Stimulated activated CD8-positive, alpha-beta memory T cell treated with anti-CD3 and anti-CD28 coated beads, Interleukin-7, amount 100 ng/mL, for 24 hours (primary cell): ENCODE data around the gene CAMTA1.

Source experiments
- DNase-seq: peaks from one replicate; pipeline ENCODE4 v3.0.0-alpha.2; 2020; ENCODE audit warnings: low read depth

CAMTA1 gene

DNA sequence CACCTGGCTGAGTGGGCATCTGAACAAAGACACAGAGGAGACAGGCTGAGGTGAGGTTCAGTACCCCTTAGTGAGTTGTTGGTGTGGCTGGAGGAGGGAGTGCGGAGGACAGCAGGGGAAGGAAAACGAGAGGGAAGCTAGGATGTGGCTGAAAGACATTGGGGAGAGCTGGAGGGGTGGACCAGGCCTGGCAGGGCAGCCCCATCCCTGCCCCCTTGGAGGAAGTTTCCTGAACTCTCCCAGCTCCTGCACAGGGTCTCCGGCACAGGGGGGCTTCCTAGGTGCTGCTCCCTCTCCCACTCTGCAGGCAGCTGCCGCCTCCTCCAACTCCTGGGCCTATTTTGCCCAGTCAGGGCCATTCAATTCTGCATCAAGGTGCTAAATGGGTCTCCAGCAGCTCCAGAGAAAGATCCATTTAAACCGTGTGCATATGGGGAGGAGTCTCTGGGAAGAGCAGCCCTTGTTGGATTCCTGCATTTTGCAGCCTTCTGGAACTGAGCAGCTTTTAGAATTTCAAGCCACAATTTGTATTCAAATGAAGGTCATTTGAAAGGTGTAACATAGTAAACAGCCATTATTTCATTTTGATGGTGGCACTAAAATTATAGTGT, 193.9 kb downstream of the CAMTA1 start:
- DNase-seq, result no peak

DNA sequence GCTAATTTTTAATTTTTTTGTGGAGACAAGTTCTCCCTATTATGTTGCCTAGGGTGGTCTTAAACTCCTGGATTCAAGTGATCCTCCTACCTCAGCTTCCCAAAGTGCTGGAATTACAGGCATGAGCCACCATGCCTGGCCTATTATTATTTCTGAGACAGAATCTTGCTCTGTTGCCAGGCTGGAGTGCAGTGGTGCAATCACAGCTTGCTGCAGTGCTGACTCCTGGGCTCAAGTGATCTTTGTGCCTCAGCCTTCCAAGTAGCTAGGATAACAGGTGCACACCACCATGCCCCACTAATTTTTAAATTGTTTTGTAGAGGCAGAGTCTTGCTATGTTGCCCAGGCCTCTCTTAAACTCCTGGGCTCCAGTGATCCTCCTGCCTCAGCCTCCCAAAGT, 196.3 kb downstream of the CAMTA1 start:
- no peak for DNase-seq

DNA sequence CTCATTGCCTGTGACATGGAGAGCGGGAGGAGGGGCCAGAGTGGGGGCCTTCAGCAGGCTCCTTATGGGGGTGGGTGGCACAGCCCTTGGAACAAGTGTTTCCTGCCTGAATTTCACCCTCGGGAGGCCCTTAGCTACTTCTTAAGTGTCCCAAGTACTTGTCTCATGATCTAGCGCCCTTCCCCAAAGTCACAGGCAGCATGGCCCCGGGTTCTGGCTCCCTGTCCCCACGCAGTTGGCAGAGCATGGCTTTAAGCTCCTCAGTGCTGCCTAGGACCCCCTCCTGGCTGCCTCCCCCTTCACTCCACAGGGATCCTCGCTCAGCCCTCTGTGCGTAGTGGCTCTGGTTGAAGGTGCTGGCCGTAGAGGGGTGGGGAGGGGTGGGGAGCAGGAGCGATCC, 197.2 kb downstream of the CAMTA1 start:
- DNase-seq, result no peak

DNA sequence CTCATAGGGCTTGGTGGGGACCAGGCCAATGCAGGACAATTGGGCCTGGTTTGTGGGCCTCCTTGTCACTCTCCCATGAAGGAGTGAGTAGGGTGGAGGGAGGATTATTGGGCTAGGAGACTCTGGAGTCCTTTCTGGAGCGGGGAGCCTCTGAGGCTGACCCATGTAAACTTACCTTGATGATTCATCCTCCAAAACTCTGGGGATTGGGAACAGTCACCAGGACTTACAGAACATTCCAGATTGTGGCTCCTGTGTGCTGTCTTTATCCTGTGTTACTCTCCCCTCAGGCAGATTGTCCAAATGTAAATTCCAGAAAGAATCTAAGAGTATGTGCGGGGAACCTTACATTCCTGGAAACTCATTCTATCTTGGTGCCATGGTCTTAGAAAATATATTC, 197.6 kb downstream of the CAMTA1 start:
- no peak for DNase-seq

DNA sequence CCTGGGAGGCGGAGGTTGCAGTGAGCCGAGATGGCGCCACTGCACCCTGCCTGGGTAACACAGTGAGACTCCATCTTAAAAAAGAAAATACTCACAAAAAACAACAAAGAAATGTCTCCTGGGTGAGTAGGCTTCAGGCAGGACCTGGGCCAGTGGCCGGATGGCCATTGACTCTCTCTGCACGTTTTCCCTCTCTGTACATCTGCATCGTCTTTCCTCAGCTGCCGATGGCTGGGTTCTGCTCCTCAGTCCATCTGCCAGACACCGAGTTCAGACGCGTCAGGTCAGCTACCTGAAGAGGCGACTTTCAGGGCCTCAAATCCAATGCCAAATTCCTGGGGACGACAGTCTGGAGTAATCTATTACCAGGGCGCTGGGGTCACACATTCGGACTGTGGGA, 199.3 kb downstream of the CAMTA1 start:
- DNase-seq, result no peak

DNA sequence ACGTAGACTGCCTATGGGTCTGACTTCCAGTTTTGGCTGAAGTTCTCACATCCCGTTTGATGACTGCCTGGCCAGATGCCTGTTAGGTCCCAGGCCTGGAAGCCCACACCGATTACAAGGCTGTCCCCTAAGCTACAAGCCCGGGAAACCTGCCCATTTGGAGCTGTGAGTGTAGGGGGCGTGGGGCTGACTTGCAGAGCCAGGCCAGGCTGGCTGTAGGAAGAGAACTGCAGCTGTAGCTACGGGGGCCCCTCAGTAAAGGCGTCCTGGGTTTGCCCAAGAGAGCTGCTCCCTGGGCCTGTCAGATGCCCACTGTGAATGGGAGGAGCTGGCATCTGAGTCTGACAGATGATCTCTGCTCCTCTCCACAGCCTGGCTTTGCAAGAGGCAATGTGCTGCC, 199.7 kb downstream of the CAMTA1 start:
- no peak for DNase-seq

DNA sequence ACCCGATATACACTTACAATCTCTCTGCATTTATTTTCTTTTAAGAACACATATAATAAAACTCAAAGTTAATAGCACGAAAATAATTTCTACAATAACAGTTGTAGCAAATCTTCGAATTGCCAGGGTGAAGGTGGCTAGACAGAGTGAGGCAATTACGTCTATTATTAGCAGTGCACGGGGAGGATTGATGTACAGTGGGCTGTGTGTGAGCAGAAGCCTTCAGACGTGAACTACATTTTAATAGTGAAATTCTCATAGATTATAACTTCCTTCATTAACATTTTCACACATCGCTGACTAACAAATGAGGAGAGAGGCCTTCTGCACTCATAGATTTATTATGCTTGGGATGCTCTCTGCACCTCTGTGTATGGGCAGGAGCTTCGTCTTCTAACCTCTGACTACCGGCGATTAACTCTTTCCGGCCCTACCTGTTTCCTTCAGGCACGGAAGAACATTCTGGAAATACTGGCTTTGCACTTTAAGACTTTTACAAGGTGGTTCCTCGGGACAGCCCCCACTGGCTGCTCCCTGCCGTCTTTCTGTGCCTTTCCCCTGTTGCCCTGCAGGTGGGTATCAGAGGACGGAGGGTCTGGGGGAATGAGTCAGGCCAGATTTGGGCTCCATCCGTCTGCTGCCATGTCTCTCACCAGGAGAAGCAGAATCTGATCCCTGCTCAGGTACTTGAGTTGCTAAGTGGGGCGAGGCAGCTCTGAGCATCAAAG, 200.5 kb downstream of the CAMTA1 start:
- no peak for DNase-seq

DNA sequence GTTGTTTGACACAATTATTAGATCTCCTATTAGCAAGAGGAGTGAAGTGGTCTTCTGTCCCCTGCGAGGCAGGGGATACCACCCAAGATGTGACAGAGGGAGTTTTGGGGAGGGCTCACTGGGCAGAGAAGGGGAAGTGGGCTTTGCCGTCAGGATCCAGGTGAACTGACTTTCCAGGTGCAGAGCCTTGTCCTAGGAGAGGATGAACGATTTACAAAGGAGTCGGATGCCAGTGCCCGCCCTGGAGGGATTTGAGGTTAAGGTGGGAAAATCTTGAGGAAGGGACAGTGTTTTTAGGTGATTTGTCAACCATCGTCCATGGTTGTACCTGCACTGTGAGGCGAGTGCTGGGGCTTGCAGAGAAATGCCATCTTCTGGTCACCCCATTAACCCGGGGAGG, 201.0 kb downstream of the CAMTA1 start:
- no peak for DNase-seq

DNA sequence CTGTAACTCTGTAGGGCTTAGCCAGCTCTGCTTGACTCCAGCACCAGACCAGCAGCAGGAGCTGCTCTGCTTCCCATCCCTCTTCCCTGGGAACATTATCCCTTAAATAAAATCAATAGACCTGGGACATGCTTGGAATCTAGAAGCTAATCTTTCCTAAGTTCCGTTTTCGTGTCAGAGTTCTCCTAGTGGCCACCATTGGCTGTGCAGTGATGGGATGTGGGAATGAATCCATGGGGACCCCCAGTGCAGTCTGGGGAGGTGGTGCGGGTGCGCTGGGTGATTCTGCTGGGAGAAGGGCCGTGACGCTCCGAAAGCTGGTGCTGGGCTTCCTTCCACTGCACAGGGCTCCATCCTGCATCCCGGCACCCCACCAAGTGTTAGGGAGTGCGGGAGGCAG, 202.7 kb downstream of the CAMTA1 start:
- no peak for DNase-seq

DNA sequence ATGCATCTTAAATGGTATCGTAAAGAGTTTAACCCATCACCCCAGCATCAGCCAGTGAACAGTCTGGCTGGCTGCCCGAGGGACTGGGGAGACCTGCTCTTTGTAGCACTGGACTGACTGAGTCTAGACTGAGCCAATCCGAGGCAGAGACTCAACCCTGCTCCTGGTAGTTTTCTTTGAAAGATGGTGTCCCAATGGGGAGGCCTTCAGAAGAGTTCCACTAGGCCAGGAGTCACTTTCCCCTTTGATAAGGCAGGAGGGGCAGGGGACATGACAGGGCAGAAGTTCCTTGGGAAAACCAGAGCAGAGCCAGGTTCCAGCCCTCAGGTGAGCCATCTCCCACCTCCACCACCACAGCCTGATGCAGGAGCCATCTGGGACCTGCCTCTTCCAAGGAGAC, 203.5 kb downstream of the CAMTA1 start:
- no peak for DNase-seq

DNA sequence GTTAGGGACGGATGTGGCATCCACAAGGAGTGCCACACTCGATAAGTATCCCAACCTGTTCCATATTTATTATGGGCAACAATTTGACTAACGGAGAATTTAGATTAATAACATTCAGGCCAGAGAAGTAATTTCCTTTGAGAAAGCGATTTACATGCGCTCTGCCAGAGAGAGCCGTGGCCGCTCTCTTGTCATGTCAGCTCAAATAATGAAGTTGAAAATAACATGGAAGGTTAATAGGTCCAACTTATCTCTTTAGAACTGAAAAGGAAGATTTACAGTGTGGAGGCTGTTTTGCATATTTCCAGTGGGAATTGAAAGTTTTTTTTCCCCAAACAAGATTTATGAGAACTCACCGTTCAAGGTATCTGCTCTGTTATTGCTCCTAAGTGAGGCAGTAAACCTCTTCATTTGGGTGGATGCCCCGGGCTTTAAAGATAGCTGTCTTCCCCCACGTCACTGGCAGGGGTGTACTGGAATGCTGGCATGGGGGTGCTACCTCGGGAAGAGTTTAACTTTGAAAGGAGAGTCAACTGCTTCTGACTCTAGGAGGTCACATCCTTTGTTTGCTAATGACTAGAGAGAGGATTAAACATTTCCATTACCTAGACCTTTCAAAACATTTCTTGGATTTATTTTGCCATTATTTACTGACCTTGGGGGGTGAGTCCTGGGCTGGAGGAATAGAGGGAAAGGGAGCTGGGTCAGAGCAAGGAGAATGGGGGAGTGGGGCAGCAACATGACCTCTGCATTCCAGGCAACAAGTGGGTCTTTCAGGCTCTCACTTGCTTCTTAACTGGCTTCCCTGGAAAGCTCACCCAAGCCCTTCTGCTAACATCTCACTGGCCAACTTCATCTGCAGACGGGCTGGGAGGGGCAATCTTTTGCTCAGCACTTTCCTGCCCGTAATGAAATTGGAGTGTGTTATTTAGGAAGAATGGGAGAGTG, 204.2 kb downstream of the CAMTA1 start:
- DNase-seq, result no peak

DNA sequence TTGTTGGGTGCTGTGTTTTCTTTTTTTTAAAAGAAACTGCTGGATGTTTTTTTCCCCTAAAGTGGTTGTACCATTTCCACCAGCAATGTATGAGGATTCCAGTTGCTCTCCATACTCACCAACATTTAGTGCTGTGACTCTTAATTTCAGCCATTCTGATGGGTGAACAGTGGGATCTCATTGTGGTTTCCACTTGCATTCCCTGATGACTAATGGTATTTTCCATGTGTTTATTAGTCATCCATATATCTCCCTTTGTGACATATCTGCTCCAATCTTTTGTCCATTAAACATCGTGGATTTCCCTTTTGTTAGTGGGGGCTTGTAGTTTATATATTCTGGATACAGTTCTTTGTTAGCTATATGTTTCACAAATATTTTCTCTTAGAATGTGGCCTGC, 206.0 kb downstream of the CAMTA1 start:
- no peak for DNase-seq

DNA sequence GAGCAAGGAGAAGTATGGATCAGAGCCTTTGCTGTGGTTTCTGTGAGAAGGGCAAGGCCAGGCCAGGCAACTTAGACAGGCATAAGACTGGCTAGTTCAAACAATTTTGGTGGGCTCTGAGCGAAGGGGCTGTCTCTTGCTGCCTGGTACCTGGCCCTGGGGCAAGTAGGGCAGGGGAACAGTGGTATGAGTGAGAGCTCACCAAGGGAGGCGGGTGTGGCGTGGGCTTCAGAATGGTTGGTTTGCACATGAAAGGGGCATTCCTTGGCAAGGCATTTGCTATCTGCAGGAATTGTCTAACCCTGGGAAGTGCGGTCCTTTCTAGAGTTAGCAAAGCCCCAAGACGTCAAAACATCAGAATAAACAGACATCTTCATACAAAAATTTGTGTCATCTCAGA, 210.5 kb downstream of the CAMTA1 start:
- no peak for DNase-seq

DNA sequence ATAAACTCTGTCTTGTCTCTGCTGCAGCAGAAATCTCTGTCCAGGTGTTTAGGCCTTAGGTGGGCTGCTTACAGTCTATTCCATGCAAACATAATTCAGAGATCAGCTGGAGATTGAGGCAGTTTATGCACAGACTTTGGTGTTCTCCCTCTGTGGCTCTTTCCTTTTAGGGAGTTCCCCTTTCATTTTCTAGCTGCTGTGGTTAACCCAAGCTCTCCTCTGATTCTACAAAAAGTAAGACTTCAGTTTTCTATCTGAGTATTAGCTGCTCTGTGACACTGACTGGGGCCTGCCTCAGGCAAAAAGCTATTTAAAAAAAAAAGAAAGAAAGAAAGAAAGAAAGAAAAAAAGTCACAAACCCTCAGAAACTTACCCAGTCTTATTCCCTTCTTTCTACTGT, 211.1 kb downstream of the CAMTA1 start:
- DNase-seq, result no peak

DNA sequence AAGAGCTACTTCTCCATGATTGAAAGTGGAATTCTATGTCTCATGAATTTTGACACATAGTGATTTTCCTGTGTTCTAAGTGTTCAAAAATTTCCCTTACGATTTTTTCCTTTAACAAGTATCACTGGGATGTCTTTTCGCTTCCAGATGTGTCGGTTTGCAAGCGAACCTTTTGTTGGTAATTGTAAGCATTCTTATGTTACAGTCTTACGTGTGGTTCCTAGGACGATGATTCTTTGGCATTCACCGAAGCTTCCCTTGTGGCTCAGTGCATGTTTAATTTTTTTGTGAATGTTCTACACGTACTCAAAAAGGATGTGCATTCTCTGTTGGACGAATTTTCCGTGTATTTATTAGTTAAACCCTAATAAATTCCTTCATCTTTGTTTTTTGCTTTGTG, 211.6 kb downstream of the CAMTA1 start:
- no peak for DNase-seq

DNA sequence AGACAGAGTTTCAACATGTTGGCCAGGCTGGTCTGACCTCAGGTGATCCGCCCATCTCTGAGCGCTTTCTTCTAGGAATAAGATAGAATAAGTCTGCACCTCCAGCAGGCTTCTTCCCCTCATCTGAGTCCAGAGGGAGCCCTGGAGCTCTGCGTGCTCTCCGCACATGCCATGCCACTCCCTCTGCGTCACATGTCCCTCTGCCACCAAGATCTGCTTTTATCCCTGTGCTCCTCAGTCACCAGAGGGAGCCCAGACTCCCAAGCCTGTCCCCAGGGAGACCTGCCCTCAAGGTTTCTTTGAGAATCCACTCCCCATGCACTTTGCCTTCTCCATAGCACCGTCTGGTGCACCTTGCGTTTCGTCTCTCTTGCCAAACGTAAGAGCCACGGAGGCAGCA, 213.0 kb downstream of the CAMTA1 start:
- DNase-seq, result no peak

DNA sequence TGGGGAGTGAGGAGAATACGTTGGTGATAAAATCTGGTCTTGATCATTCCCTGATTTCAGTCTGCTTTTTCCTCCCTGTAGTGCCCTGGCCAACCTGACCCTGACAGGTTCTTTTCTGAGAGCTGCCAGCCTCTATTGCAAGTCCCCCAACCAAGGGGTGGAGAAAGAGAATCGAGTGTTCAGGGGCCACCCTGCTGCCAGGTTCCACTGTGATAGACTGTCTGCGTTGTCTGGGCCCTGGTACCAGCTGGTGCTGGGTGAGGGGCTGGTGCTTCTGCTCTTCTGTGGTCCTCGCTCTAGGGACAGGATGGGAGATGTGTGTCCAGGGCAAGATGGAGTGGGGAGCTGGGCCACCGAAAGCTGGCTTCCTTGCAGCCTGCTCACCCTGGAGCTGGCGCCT, 214.6 kb downstream of the CAMTA1 start:
- no peak for DNase-seq

DNA sequence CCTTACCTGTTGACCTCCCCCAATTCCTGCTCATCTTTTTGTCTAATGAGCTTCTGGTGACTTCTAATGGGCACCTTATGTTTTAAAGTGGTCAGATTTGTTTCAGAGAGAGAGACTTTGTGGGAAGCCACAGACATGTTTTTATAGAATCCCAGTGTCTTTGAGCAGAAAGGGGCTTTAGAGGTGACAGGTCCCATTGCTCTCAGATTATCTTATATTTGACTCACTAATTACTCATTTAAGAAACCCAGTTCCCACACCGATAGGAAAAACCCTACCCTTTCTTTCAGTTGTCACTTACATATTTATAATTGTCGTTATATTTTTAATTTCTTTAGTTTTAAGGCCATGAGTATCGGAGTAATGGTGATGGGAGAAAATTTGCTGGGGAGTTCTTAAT, 215.5 kb downstream of the CAMTA1 start:
- no peak for DNase-seq

DNA sequence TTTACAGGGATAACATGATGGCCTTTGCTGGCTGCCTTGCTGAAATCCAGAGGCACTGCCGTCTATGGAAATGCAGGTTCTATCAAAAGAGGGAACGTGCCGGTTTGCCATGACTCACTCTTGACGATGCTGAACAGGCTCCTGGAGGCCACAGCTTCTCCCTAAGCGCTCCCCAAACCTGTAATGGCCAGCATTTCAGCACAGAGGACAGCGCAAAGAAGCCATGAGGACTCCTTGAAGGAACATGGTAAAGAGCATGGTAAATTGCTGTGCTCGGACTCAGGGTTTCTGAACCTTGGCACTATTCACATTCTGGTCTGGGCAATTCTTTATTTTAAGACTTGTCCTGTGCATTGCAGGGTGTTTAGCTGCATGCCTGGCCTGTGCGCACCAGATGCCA, 217.5 kb downstream of the CAMTA1 start:
- DNase-seq, result no peak

DNA sequence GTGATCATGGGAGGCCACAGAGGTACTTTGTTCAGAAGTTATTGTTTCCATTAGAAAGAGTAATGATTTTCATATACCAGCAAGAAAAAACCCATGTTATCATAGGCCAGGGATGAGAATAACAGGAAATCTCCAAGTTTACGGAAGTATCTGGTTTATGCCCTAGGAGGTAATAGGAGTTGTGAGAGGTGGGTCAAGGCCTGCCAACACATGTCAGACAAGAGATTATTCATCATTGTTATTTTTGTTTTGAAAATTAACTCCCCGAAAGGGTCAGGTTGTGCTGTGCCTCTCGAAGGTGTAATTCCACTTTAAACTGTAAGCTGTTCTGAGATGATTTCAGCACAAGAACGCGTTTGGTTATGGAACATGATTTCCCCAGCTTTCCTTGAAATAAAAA, 218.4 kb downstream of the CAMTA1 start:
- DNase-seq, result no peak

DNA sequence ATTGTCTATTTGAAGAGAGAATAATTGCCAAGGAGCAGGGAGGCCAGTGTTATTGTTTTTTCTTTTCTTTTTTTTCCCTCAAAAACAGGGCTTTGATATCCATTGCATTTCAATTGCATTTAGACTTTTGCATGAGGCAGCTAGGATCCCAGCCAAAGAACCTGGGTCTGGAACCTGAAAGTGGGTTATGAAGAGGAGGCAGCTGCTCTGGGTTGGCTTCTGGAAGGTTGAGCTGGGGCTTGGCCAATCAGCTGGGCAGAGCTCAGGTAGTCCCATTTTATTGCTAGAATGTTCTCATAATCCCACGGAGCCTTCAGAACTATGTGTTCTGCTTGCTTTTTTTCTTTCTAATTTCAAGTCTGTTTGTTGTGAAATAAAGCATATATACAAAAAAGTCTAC, 218.9 kb downstream of the CAMTA1 start:
- DNase-seq, result no peak

DNA sequence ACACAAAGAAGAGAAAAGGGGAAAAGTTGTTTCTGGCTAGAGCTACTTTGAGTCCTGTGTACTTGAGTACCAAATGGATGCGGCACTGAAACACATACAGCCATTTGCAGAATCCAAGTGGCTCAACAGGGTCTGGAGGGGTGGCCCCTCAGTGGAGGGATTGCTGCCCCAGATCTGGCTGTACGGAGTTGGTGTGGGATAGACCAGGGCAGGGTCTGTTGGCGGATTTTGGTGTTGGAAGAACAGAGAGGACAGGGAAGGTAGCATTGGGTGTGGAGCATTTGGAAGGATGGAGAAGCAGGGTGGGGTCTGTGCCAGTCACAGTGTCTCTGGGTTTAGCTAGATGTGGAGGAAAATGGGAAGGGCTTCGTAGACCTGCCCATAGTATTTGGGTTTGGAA, 220.5 kb downstream of the CAMTA1 start:
- no peak for DNase-seq
